Measurements from ENCODE around the gene RAB3A. TPM values are rescaled to one million over a fixed set of nuclear protein-coding genes. Genes with fewer than 3 reads are reported as not detected.

RAB3A gene
- total RNA-seq, 1 donor from 2014 or later = 77.4 TPM

- no peaks in the 10 kb centered on the region for H3K36me3 Mint-ChIP-seq (ENCODE audit: unreplicated experiment)
- H3K4me3 Mint-ChIP-seq (ENCODE audit: unreplicated experiment) = no peak overlapping the region
- no peak for TF ChIP-seq CTCF (IDR thresholded peaks at IDR 0.05; ENCODE audit: partially characterized antibody, unreplicated experiment)
- DNase-seq = no peak
- H3K27ac Mint-ChIP-seq (ENCODE audit: unreplicated experiment) = no peak overlapping the region
- peaks cover 6% of the 10 kb centered on the region for H3K27me3 Mint-ChIP-seq (ENCODE audit: unreplicated experiment)
- no peaks in the 10 kb centered on the region for H3K9me3 Mint-ChIP-seq (ENCODE audit: unreplicated experiment)
- no peaks in the 10 kb centered on the region for H3K4me1 Mint-ChIP-seq (ENCODE audit: low read depth, unreplicated experiment)
Measured at GRCh38 chr19:18173054-18173571, 30.7 kb downstream of the RAB3A start.

- Mint-ChIP-seq H3K4me3 (ENCODE audit: unreplicated experiment) (no peak overlapping the region), H3K9me3 (ENCODE audit: unreplicated experiment) (no peaks in the 10 kb centered on the region), H3K36me3 (ENCODE audit: unreplicated experiment) (no peaks in the 10 kb centered on the region), H3K27ac (ENCODE audit: unreplicated experiment) (no peak overlapping the region), H3K4me1 (ENCODE audit: low read depth, unreplicated experiment) (no peaks in the 10 kb centered on the region), H3K27me3 (ENCODE audit: unreplicated experiment) (peaks cover 6% of the 10 kb centered on the region)
- no peak for DNase-seq
- no peak for TF ChIP-seq CTCF (IDR thresholded peaks at IDR 0.05; ENCODE audit: partially characterized antibody, unreplicated experiment)
Measured at GRCh38 chr19:18172331-18173053, 31.4 kb downstream of the RAB3A start.

GRCh38 chr19:18171605-18172327 lies 32.1 kb downstream of the RAB3A start:
- TF ChIP-seq CTCF (IDR thresholded peaks at IDR 0.05; ENCODE audit: partially characterized antibody, unreplicated experiment) = no peak
- H3K27ac Mint-ChIP-seq (ENCODE audit: unreplicated experiment) = no peak overlapping the region
- H3K27me3 Mint-ChIP-seq (ENCODE audit: unreplicated experiment) = peaks cover 6% of the 10 kb centered on the region

GRCh38 chr19:18170714-18171255 lies 33.1 kb downstream of the RAB3A start:
- Mint-ChIP-seq H3K27ac (ENCODE audit: unreplicated experiment) (no peak overlapping the region), H3K36me3 (ENCODE audit: unreplicated experiment) (no peaks in the 10 kb centered on the region), H3K27me3 (ENCODE audit: unreplicated experiment) (peaks cover 6% of the 10 kb centered on the region), H3K4me3 (ENCODE audit: unreplicated experiment) (no peak overlapping the region), H3K9me3 (ENCODE audit: unreplicated experiment) (no peaks in the 10 kb centered on the region), H3K4me1 (ENCODE audit: low read depth, unreplicated experiment) (no peaks in the 10 kb centered on the region)
- no peak for TF ChIP-seq CTCF (IDR thresholded peaks at IDR 0.05; ENCODE audit: partially characterized antibody, unreplicated experiment)
- no peak for DNase-seq

More at GRCh38 chr19:18171605-18172327, 32.1 kb downstream of the RAB3A start:
- no peaks in the 10 kb centered on the region for H3K4me1 Mint-ChIP-seq (ENCODE audit: low read depth, unreplicated experiment)
- no peaks in the 10 kb centered on the region for H3K9me3 Mint-ChIP-seq (ENCODE audit: unreplicated experiment)
- H3K4me3 Mint-ChIP-seq (ENCODE audit: unreplicated experiment) = no peak overlapping the region
- no peaks in the 10 kb centered on the region for H3K36me3 Mint-ChIP-seq (ENCODE audit: unreplicated experiment)
- DNase-seq = no peak
